HG02938 (cell line): Measurements from ENCODE around the gene RIC8B.

Source experiments
- ATAC-seq: cut with Tn5 transposase; IDR thresholded peaks from one replicate; pipeline ENCODE4 v1.9.1; 2021; ENCODE audit warnings: mild to moderate bottlenecking, moderate library complexity; ENCODE audit not compliant: unreplicated experiment

Gene RIC8B

DNA sequence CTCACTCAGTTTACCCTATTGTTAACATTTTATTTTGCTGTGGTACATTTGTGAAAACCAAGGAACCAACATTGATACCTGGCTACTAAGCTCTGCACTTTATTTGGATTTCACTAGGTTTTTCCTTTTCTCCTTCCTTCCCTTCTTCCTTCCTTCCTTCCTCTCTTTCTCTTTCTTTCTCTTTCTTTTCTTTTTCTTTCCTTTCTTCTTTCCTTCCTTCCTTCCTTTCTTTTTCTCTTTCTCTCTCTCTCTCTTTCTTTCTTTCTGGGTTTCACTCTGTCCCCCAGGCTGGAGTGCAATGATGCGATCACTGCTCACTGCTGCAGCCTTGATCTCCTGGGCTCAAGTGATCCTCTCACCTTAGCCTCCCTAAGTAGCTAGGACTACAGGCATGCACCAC, 152.2 kb downstream of the RIC8B start:
- ATAC-seq = no peak

DNA sequence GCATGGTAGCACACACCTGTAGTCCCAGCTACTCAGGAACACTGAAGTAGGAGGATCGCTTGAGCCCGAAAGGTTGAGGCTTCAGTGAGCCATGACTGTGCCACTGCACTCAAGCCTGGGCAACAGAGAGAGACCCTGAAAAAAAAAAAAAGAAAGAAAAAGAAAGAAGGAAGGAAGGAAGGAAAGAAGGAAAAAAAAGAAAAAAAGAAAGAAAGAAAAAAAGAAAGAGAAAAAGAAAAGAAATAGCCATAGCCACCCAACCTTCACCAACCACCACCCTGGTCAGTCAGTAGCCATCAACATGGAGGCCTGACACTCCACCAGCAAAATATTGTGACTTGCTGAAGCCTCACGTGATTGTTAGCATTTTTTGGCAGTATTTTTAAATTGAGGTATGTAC, 159.8 kb downstream of the RIC8B start:
- ATAC-seq = no peak
